Measurements from ENCODE around the gene CRYGN.

The CRYGN gene

GRCh38 chr7:151396328-151396970 is 43.5 kb downstream of the CRYGN start:
- CTCF ChIA-PET, result interaction anchor here (1.1 kb wide), 1 partner anchor 81 kb away, joined by 3 read pairs; no protein-coding TSS in a partner anchor
- POLR2A ChIA-PET, result no interaction called here
- TF ChIP-seq BHLHE40 (IDR thresholded peaks at IDR 0.05; ENCODE audit: borderline replicate concordance), result no peak
- TF ChIP-seq HDGF (IDR thresholded peaks at IDR 0.05; ENCODE audit: borderline replicate concordance), result no peak
- TF ChIP-seq PKNOX1 (IDR thresholded peaks at IDR 0.05), result no peak
- TF ChIP-seq NFRKB (IDR thresholded peaks at IDR 0.05), result no peak
- TF ChIP-seq L3MBTL2 (conservative IDR thresholded peaks at IDR 0.05), result no peak
- TF ChIP-seq TARDBP (IDR thresholded peaks at IDR 0.05), result no peak
- no peak for TF ChIP-seq FOXA1 (IDR thresholded peaks at IDR 0.05)
- no peak for TF ChIP-seq ARNT (IDR thresholded peaks at IDR 0.05)
- no peak for TF ChIP-seq ELF4 (IDR thresholded peaks at IDR 0.05)
- TF ChIP-seq SUZ12 (IDR thresholded peaks at IDR 0.05), result no peak
- no peak for TF ChIP-seq FOXK2 (IDR thresholded peaks at IDR 0.05)
- TF ChIP-seq CTBP1 (IDR thresholded peaks at IDR 0.05; ENCODE audit: borderline replicate concordance), result no peak
- no peak for TF ChIP-seq LEF1 (IDR thresholded peaks at IDR 0.05; ENCODE audit: borderline replicate concordance)
- no peak for TF ChIP-seq SP1 (IDR thresholded peaks at IDR 0.05)
- no peak for TF ChIP-seq FOXM1 (IDR thresholded peaks at IDR 0.05; ENCODE audit: borderline replicate concordance)
- no peak for DNase-seq (ENCODE audit: extremely low spot score)

GRCh38 chr7:151395036-151395367 is 44.9 kb downstream of the CRYGN start:
- no peak for DNase-seq (ENCODE audit: extremely low spot score)
- TF ChIP-seq FOXA1 (IDR thresholded peaks at IDR 0.05) (no peak), LEF1 (IDR thresholded peaks at IDR 0.05; ENCODE audit: borderline replicate concordance) (no peak), FOXM1 (IDR thresholded peaks at IDR 0.05; ENCODE audit: borderline replicate concordance) (no peak), SUZ12 (IDR thresholded peaks at IDR 0.05) (no peak), ZNF384 (IDR thresholded peaks at IDR 0.05) (no peak), L3MBTL2 (conservative IDR thresholded peaks at IDR 0.05) (no peak), PKNOX1 (IDR thresholded peaks at IDR 0.05) (no peak)
- CTCF ChIA-PET, result interaction anchor here (1.0 kb wide), 1 partner anchor 54 kb away, joined by 4 read pairs; no protein-coding TSS in a partner anchor
- POLR2A ChIA-PET, result no interaction called here

- CTCF ChIA-PET, result interaction anchor here (1.0 kb wide), 1 partner anchor 55 kb away, joined by 4 read pairs; no protein-coding TSS in a partner anchor
- no peak for DNase-seq (ENCODE audit: extremely low spot score)
- POLR2A ChIA-PET, result no interaction called here
- TF ChIP-seq TARDBP (IDR thresholded peaks at IDR 0.05), result no peak
- TF ChIP-seq FOXK2 (IDR thresholded peaks at IDR 0.05), result no peak
- no peak for TF ChIP-seq CTBP1 (IDR thresholded peaks at IDR 0.05; ENCODE audit: borderline replicate concordance)
- TF ChIP-seq BHLHE40 (IDR thresholded peaks at IDR 0.05; ENCODE audit: borderline replicate concordance), result no peak
- no peak for TF ChIP-seq HDGF (IDR thresholded peaks at IDR 0.05; ENCODE audit: borderline replicate concordance)
- TF ChIP-seq FOXM1 (IDR thresholded peaks at IDR 0.05; ENCODE audit: borderline replicate concordance), result no peak
Observed at GRCh38 chr7:151394076-151395035, 45.6 kb downstream of the CRYGN start.

GRCh38 chr7:151393031-151393977 is 46.6 kb downstream of the CRYGN start:
- DNase-seq (ENCODE audit: extremely low spot score), result no peak

More at GRCh38 chr7:151393031-151393977, 46.6 kb downstream of the CRYGN start:
- ChIA-PET POLR2A (no interaction called here), CTCF (interaction anchor here (0.6 kb wide), 1 partner anchor 11 kb away, joined by 3 read pairs; no protein-coding TSS in a partner anchor)
- TF ChIP-seq ARNT (IDR thresholded peaks at IDR 0.05) (no peak), CTBP1 (IDR thresholded peaks at IDR 0.05; ENCODE audit: borderline replicate concordance) (no peak), HDGF (IDR thresholded peaks at IDR 0.05; ENCODE audit: borderline replicate concordance) (no peak), NFRKB (IDR thresholded peaks at IDR 0.05) (no peak), LEF1 (IDR thresholded peaks at IDR 0.05; ENCODE audit: borderline replicate concordance) (no peak), PKNOX1 (IDR thresholded peaks at IDR 0.05) (no peak), SP1 (IDR thresholded peaks at IDR 0.05) (no peak), BHLHE40 (IDR thresholded peaks at IDR 0.05; ENCODE audit: borderline replicate concordance) (no peak), ELF4 (IDR thresholded peaks at IDR 0.05) (no peak), FOXK2 (IDR thresholded peaks at IDR 0.05) (no peak), L3MBTL2 (conservative IDR thresholded peaks at IDR 0.05) (no peak), TARDBP (IDR thresholded peaks at IDR 0.05) (no peak), FOXM1 (IDR thresholded peaks at IDR 0.05; ENCODE audit: borderline replicate concordance) (no peak), ZNF384 (IDR thresholded peaks at IDR 0.05) (no peak), FOXA1 (IDR thresholded peaks at IDR 0.05) (no peak), SUZ12 (IDR thresholded peaks at IDR 0.05) (no peak)

All from HEK293T (cell line).